GM19438 (cell line): ENCODE data around the gene CCDC158.
"Not testable (repeated sequence)": the region's sequence is repeated elsewhere in the genome, so short reads cannot be mapped to it uniquely, and the experiment has no call there.

Experiments used
- ATAC-seq: cut with Tn5 transposase; IDR thresholded peaks from one replicate; pipeline ENCODE4 v1.9.1; 2021; ENCODE audit warnings: low read depth; ENCODE audit not compliant: unreplicated experiment

CCDC158 gene

DNA sequence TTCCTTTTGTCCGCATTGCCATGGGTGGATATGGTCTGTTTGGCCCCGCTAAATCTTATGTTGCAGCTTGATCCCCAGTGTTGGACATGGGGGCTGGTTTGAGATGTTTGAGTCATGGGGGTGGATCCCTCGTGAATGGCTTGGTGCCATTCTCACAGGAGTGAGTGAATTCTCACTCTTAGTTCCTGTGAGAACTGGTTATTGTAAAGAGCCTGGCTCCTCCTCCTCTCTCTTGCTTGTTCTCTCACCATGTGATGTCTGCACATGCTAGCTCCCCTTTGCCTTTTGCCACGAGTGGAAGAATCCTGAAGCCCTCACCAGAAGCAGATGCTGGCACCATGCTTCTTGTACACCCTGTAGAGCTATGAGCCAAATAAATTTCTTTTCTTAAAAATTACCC, 137.0 kb downstream of the CCDC158 start:
- ATAC-seq: no peak

DNA sequence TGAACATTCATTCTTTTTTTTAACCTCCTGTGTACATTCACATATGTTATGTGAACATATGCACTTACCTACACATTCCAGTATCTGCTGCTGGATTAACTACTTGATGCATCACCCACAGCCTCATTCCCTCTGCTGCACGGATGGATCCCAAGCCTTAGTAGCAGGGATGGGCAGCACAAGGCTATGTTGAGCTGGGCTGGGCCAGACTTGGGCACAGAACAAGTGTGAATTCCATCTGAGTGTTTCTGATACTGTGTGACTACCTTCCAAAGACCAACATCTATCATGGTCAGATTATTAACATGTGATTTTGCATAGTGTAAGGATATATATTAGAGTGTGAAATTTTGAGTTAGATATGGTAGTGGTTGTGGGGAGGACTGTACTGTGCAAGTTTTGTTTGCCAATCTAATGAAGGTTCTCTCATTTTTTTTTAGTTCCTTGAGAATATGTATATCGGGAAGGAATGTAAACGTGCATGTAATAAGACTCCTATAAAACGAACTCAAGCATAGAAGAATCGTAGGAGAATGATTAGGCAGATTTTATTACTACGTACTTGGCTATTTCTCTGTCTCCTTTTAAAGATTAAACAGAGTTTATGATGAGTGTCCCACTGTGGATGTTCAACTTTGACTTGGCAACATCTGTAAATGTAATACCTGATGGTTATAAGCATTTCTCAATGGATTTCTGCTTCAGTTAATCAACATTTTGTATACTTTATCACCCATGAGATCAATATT, 137.8 kb downstream of the CCDC158 start:
- no peak for ATAC-seq

DNA sequence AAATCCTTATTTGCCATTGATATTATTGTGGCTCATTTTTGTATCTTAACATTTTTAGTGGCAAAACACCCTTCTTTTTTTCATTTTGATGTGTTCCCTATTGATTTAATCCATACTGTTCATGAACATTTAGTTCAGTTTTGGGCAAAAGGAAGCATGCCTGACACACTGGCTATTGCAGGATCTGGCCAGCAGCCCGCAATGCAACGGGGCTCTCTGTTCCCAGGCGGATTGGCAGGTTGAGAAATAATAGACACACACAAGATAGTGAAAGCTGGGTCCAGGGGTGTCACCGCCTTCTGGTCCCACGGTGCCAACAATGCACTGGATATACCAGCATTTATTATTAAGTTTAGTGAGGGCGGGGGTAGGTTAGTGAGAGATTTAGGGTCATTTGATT, 139.3 kb downstream of the CCDC158 start:
- ATAC-seq: not testable (repeated sequence)

DNA sequence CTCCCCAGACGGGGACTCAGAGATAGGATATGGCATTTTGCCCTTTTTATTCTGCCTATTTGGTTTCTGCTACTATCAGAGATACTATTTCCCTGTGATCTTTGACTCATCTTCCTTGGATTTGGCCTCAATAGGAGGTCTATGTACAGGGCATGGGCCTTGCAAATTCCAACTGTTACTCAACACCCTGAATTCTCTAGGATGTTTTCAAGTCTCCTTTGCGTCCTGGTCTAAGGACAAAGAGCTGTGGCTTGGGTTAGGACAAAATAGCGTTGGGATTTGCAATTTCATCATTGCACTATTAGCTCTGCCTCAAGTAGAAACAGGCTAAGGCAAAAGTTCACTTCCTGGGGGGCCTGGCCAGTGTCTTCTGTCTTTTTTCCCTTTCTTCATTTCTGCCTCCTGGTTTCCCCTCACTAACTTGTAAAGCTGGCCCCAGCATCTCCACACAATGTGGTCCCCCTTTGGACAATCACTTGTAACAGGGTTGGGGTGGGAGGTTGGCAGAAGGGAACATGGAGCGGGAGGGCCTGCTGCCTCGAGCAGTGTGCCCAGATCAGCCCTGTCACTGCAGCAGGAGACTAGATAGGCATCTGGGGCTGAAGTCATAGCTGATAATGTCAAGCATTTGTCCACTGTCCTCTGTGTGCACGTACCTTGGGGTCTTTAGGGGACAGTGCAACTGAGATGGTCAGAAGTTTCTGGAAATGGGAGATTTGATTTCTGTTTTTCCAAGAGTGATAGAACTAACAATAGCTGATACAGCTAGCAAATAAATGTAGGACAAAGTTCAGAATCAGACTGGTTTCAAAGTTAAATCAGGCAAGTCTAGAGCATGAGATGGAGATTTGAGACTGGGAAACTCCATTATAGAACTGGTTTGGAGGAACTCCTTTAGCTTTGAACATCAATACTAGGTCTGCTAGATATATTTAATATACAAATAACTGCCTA, 140.2 kb downstream of the CCDC158 start:
- ATAC-seq: no peak

DNA sequence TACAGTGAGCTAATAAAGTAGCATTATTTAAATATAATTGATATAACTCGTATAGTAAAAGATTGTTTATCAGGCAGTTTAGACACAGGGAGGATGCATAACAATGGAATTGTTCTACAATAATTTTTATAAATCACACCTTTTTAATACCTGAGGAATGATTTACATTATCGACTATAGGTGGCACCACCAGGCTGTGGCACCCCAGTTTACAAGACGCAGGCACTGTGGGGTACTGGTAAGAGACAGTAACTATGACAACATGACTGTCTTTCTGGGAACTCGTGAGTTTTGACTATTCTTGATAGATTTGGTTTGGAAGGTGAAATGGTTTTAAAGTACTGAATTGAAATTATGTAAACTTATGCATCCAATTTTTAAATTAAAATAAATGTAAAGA, 141.5 kb downstream of the CCDC158 start:
- no peak for ATAC-seq

DNA sequence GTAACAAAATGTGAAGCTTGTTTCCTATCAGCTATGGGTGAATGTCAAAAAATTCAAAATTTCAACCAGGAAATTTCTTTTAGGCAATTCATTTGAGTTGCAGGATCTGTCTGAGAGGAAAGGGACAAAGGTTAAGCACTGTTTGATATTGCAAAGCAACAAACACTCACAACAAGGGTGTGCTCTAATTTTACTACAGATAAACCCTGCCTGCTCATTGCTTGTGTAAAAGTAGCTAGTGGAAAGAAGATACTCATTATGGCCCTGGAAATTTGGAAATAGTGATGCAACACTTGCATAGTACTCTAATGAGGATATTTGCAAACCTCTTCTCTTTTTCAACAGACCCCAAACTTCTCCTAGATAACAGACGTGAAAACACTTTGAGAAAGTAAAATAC, 142.4 kb downstream of the CCDC158 start:
- ATAC-seq: no peak

DNA sequence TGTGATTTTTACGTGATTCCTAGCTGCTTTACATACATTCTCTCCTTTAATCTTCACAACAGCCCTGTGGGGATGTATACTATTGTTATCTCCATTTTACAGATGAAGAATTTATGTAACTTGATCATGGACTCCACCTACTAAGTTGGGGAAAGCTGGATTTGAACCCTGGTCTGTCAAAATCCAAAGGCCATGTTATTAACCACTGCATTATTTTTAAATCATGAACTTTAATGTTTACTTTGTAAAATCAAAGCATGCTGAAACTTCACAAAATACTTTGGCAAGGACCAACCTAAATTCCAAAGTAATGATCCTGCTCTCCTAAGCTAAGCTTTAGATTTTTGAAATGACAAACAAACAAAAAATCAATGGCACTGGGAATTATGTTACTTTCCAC, 143.3 kb downstream of the CCDC158 start:
- no peak for ATAC-seq

DNA sequence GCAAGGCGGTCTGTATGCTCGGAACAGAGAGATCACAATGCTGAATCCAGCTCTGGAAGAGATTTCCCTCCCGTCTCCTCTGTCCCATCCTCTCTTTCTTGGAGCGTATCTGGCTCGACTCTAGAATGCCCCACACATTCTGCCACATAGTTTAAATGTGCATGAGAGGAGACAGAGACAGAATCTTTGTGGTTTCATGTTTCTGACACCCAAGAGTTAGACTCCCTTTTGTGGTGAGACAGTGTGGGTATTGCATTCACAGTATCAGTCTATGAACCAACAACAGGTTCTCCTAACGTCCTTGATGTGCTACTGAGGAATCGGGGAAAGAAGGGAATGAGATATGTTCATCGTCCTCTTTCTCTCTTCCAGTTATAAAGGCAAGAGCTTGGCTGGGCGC, 144.1 kb downstream of the CCDC158 start:
- no peak for ATAC-seq

DNA sequence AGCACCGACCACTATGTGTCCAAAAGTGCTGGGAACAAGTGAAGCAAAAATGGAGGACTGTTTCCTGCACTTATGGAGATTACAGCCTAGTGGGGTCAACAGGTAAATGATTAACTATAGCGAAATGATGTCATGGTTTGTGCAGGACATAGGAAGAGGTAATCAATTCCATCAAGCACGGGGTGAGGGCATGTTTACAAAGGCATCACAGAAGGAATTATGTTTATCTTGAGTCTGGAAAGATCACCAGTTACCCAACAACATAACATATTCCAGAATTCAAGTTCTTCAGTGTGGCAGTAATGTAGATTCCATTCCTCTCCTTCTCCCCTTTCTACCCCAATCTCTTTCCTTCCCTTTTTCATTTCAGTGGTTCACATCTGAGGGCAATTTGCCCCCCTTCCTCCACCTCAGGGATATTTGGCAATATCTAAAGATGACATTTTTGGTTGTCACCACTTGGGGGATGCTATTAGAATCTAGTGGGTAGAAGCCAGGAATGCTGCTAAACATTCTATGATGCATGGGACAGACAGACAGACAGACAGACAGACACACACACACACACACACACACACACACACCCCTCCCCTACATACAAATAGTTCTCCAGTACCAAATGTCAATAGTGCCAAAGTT, 145.3 kb downstream of the CCDC158 start:
- no peak for ATAC-seq

DNA sequence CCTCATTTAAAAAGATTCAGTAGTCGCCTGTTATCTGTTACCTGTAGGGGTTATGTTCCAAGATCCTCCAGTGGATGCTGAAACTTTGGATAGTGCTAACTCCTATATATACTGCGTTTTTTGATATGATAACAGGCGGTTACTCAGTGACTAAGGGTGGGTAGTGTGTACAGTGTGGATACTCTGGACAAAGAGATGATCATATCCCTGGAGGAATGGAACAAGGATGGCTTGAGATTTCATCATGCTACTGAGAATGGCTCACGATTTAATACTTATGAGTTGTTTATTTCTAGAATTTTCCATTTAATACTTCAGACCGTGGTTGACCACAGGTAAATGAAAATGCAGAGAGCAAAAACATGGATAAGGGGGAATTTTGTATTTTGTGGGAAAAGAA, 147.9 kb downstream of the CCDC158 start:
- no peak for ATAC-seq

DNA sequence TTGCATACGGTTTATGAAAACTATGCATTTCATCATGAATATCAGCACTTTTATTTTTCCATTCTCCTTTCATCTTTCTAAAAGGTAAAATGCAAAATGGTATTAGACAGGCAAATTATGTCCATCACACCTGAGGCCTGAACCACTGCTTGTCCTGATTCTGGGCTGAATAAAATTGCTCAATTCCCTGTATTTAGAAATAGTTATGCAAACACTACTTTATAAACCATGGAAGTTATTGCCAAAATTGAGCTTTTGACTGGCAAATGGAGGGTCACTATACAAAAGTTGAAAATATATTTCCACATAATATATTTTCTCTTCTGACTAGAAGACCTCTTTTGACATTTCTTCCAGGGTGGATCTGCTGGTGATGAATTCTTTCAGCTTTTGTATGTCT, 148.4 kb downstream of the CCDC158 start:
- ATAC-seq: no peak

DNA sequence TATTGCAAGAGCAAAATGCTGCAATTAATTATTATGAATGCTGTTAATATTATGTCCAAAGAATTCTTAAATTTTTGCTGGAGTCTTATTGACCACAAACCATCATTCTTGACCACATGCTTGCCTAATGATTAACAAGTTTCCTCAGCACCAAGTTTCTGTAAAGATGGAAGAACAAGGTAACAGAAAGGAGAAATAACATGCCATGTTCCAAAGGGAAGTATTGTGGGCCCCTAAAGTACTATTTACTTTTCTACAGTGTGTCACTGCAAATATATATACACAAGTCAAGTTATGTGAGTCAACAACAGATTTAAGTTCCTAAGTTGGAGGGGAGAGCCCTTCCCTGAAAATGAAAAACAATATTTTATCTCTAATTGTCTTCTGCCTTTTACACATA, 148.9 kb downstream of the CCDC158 start:
- no peak for ATAC-seq

DNA sequence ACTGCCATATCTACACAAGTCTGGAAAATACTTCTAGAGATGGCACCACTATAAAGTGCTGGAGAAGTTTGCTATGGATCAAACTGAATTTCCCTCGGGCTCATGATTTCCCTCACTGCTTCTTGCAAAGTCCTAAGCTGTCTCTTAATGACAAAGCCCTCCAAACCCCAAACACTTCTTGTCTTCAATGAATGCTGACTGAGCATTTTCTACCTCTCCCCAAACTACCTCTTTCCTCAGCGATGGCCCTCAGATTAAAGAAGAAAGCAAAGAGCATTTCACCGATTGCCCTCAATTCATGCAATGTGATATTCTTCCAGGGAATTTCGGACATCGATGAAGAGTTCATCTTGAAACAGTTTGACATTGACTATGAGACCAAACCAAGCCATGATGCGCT, 149.7 kb downstream of the CCDC158 start:
- ATAC-seq: no peak

DNA sequence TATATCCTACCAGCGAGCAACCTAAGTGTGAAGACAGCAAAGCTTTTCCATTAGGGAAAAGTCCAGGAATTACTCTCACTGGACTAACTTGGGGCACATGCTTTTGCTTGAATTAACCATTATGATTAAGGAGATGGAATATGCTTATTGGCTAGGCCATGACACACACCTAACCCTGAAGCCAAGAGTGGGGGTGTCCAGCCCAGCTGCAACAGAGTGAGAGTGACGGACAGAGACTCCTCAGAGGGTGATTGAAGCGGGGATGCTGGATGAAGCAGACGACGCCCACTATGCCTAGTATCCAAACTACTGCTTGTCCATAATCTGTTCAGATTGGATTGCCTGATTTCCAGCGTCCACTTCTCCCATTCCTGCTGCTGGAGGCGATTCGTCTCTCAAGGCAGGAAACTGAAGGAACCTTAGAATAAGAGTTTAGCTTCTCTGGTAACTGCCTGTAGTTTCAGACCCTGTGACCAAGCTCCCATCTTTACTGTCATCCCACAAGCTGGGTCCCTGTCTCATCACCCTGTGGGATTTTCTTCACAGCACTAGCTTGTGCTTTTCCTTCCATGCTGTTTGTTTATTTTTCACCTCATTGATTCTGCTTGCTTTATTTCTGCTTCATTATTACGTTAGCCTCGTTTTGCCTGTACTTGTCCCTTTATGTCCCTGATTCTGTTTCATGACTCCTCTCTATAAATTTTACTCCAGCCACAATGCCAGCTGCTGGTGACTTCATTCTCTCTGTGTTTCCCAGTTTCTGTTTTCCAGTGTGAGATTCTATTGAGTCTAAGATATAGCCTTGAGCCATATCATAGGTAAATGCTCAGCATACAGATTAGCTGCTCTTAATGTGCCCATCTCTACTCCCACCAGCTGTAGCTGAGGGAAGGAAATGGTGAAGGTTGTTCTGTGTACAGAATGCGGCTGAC, 150.4 kb downstream of the CCDC158 start:
- ATAC-seq: no peak

DNA sequence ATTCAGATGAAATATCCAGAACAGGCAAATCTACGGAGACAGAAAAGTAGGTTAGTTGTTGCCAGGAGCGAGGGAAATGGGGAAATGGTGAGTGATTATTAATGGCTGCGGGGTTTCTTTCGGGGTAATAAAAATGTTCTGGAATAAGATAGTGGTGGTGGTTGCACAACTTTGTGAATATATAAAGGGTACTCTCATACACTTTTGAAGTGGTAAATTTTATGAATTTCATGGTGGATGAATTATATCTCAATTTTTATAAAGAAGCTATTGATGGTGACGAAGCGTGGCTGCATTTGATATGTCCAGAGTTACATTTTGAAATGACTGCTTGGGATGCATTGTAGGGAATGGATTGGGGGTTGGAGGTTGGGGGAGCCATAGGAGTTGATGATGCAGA, 153.1 kb downstream of the CCDC158 start:
- no peak for ATAC-seq

DNA sequence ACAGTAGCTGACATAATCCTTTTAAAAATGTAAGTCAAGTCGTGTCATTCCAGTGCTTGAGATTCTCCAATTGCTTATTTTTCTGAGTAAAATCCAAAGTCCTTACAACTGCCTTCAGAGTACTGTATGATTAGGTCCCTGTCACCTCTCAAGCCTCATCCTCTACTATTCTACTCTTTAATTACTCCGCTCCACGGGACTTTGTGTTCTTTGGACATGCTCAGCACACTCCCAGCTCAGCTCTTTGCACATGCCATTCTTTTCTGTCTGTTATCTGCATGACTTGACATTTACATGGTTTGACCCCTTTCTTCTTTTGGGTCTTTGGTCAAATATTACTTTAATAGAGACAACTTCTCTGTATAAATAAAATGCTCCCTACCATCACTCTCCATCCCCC, 154.3 kb downstream of the CCDC158 start:
- ATAC-seq: no peak

DNA sequence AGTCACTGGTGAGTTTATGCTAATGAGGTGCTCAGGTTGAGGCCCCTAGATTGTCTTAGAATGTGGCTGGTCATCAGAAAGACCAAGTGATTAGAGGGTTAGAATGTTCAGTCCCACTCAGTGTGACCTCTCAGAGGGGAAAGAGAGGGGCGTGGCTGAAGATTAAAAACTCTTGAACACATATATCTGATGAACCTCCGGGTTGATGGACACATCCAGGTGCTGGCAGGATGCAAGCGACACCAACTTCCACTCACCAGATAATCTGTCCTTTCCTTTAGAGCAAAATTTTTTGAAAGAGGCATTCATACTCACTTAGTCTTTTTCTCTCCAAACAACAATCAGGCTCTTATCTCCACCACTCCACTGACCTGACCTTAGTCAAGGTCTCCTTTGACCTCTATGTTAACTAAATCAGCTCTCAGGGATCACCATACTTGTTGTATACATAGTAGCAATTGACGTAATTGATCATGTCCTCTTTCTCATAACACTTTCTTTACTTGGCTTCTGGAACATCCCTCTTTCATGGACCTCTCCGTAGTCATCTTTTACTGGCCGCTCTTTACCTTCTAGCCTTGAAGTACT, 155.2 kb downstream of the CCDC158 start:
- no peak for ATAC-seq
